Measurements from ENCODE around the gene RBMS1.

The RBMS1 gene

GRCh38 chr2:160394153-160394552 lies 99.5 kb downstream of the RBMS1 start:
- no peaks in the 10 kb centered on the region for H3K9me3 ChIP-seq (ENCODE audit: insufficient read depth, low read depth, low read length)
- H3K4me1 ChIP-seq (ENCODE audit: insufficient read depth, low read length), result peaks cover 56% of the 10 kb centered on the region
- WGBS, result 67% methylated on average over 1 of the region's 1 CpG
- H3K4me3 ChIP-seq (ENCODE audit: low read length), result no peak overlapping the region
- H3K36me3 ChIP-seq (ENCODE audit: insufficient read depth, low read length), result no peaks in the 10 kb centered on the region
- no peaks in the 10 kb centered on the region for H3K27me3 ChIP-seq (ENCODE audit: insufficient read depth, low read length)
- no peak overlapping the region for H3K9ac ChIP-seq (ENCODE audit: low read depth, low read length)
- H3K27ac ChIP-seq (ENCODE audit: low read depth, low read length), result 0 out of 2 replicates have a peak overlapping the region, but pooled peaks have one; percentile 14

- no peak overlapping the region for H3K9ac ChIP-seq (ENCODE audit: low read depth, low read length)
- H3K36me3 ChIP-seq (ENCODE audit: insufficient read depth, low read length), result no peaks in the 10 kb centered on the region
- H3K9me3 ChIP-seq (ENCODE audit: insufficient read depth, low read depth, low read length), result no peaks in the 10 kb centered on the region
- no peaks in the 10 kb centered on the region for H3K27me3 ChIP-seq (ENCODE audit: insufficient read depth, low read length)
- WGBS, result 78% methylated on average over 1 of the region's 3 CpGs
- H3K4me1 ChIP-seq (ENCODE audit: insufficient read depth, low read length), result peaks cover 57% of the 10 kb centered on the region
- no peak overlapping the region for H3K4me3 ChIP-seq (ENCODE audit: low read length)
- H3K27ac ChIP-seq (ENCODE audit: low read depth, low read length), result no peak overlapping the region
Measured at GRCh38 chr2:160392201-160392600, 101.4 kb downstream of the RBMS1 start.

- H3K4me1 ChIP-seq (ENCODE audit: insufficient read depth, low read length), result peaks cover 56% of the 10 kb centered on the region
- 91% methylated on average over 6 of the region's 7 CpGs for WGBS
- no peaks in the 10 kb centered on the region for H3K36me3 ChIP-seq (ENCODE audit: insufficient read depth, low read length)
- no peak overlapping the region for H3K9ac ChIP-seq (ENCODE audit: low read depth, low read length)
- H3K27me3 ChIP-seq (ENCODE audit: insufficient read depth, low read length), result no peaks in the 10 kb centered on the region
- H3K27ac ChIP-seq (ENCODE audit: low read depth, low read length), result no peak overlapping the region
- H3K9me3 ChIP-seq (ENCODE audit: insufficient read depth, low read depth, low read length), result no peaks in the 10 kb centered on the region
- H3K4me3 ChIP-seq (ENCODE audit: low read length), result no peak overlapping the region
Measured at GRCh38 chr2:160390544-160391455, 102.8 kb downstream of the RBMS1 start.

- Histone ChIP-seq H3K9me3 (ENCODE audit: insufficient read depth, low read depth, low read length) (no peaks in the 10 kb centered on the region), H3K27ac (ENCODE audit: low read depth, low read length) (no peak overlapping the region), H3K4me1 (ENCODE audit: insufficient read depth, low read length) (peaks cover 55% of the 10 kb centered on the region), H3K9ac (ENCODE audit: low read depth, low read length) (no peak overlapping the region), H3K27me3 (ENCODE audit: insufficient read depth, low read length) (no peaks in the 10 kb centered on the region), H3K36me3 (ENCODE audit: insufficient read depth, low read length) (no peaks in the 10 kb centered on the region), H3K4me3 (ENCODE audit: low read length) (no peak overlapping the region)
Measured at GRCh38 chr2:160389875-160390274, 103.7 kb downstream of the RBMS1 start.

- Histone ChIP-seq H3K27ac (ENCODE audit: low read depth, low read length) (no peak overlapping the region), H3K9ac (ENCODE audit: low read depth, low read length) (no peak overlapping the region), H3K36me3 (ENCODE audit: insufficient read depth, low read length) (no peaks in the 10 kb centered on the region), H3K4me3 (ENCODE audit: low read length) (no peak overlapping the region), H3K4me1 (ENCODE audit: insufficient read depth, low read length) (peaks cover 43% of the 10 kb centered on the region), H3K9me3 (ENCODE audit: insufficient read depth, low read depth, low read length) (no peaks in the 10 kb centered on the region), H3K27me3 (ENCODE audit: insufficient read depth, low read length) (no peaks in the 10 kb centered on the region)
- WGBS, result 56% methylated on average over 11 of the region's 12 CpGs
Measured at GRCh38 chr2:160388464-160389263, 104.9 kb downstream of the RBMS1 start.

- H3K4me1 ChIP-seq (ENCODE audit: insufficient read depth, low read length), result peaks cover 48% of the 10 kb centered on the region
- H3K9me3 ChIP-seq (ENCODE audit: insufficient read depth, low read depth, low read length), result no peaks in the 10 kb centered on the region
- WGBS, result 87% methylated on average over 3 of the region's 3 CpGs
- H3K9ac ChIP-seq (ENCODE audit: low read depth, low read length), result no peak overlapping the region
- H3K4me3 ChIP-seq (ENCODE audit: low read length), result no peak overlapping the region
- no peaks in the 10 kb centered on the region for H3K27me3 ChIP-seq (ENCODE audit: insufficient read depth, low read length)
- no peak overlapping the region for H3K27ac ChIP-seq (ENCODE audit: low read depth, low read length)
- H3K36me3 ChIP-seq (ENCODE audit: insufficient read depth, low read length), result no peaks in the 10 kb centered on the region
Measured at GRCh38 chr2:160387558-160388262, 105.9 kb downstream of the RBMS1 start.

GRCh38 chr2:160384791-160385190 lies 108.8 kb downstream of the RBMS1 start:
- peaks cover 55% of the 10 kb centered on the region for H3K4me1 ChIP-seq (ENCODE audit: insufficient read depth, low read length)
- H3K9me3 ChIP-seq (ENCODE audit: insufficient read depth, low read depth, low read length), result no peaks in the 10 kb centered on the region
- no peak overlapping the region for H3K9ac ChIP-seq (ENCODE audit: low read depth, low read length)
- H3K27me3 ChIP-seq (ENCODE audit: insufficient read depth, low read length), result no peaks in the 10 kb centered on the region
- WGBS, result 94% methylated on average over 1 of the region's 1 CpG
- no peak overlapping the region for H3K27ac ChIP-seq (ENCODE audit: low read depth, low read length)
- H3K36me3 ChIP-seq (ENCODE audit: insufficient read depth, low read length), result no peaks in the 10 kb centered on the region
- no peak overlapping the region for H3K4me3 ChIP-seq (ENCODE audit: low read length)

GRCh38 chr2:160381425-160381951 lies 112.1 kb downstream of the RBMS1 start:
- H3K27me3 ChIP-seq (ENCODE audit: insufficient read depth, low read length), result no peaks in the 10 kb centered on the region
- H3K9me3 ChIP-seq (ENCODE audit: insufficient read depth, low read depth, low read length), result no peaks in the 10 kb centered on the region
- H3K4me1 ChIP-seq (ENCODE audit: insufficient read depth, low read length), result peaks cover 54% of the 10 kb centered on the region
- no peak overlapping the region for H3K4me3 ChIP-seq (ENCODE audit: low read length)
- H3K9ac ChIP-seq (ENCODE audit: low read depth, low read length), result no peak overlapping the region
- WGBS, result 90% methylated on average over 4 of the region's 5 CpGs
- H3K27ac ChIP-seq (ENCODE audit: low read depth, low read length), result no peak overlapping the region
- H3K36me3 ChIP-seq (ENCODE audit: insufficient read depth, low read length), result no peaks in the 10 kb centered on the region

GRCh38 chr2:160380611-160381010 lies 113.0 kb downstream of the RBMS1 start:
- WGBS, result 87% methylated on average over 5 of the region's 5 CpGs
- Histone ChIP-seq H3K27ac (ENCODE audit: low read depth, low read length) (no peak overlapping the region), H3K4me1 (ENCODE audit: insufficient read depth, low read length) (peaks cover 62% of the 10 kb centered on the region), H3K36me3 (ENCODE audit: insufficient read depth, low read length) (no peaks in the 10 kb centered on the region), H3K9me3 (ENCODE audit: insufficient read depth, low read depth, low read length) (no peaks in the 10 kb centered on the region), H3K9ac (ENCODE audit: low read depth, low read length) (no peak overlapping the region), H3K4me3 (ENCODE audit: low read length) (no peak overlapping the region), H3K27me3 (ENCODE audit: insufficient read depth, low read length) (no peaks in the 10 kb centered on the region)

GRCh38 chr2:160380000-160380570 lies 113.5 kb downstream of the RBMS1 start:
- Histone ChIP-seq H3K36me3 (ENCODE audit: insufficient read depth, low read length) (no peaks in the 10 kb centered on the region), H3K27me3 (ENCODE audit: insufficient read depth, low read length) (no peaks in the 10 kb centered on the region), H3K9me3 (ENCODE audit: insufficient read depth, low read depth, low read length) (no peaks in the 10 kb centered on the region), H3K4me3 (ENCODE audit: low read length) (no peak overlapping the region), H3K9ac (ENCODE audit: low read depth, low read length) (no peak overlapping the region), H3K4me1 (ENCODE audit: insufficient read depth, low read length) (peaks cover 68% of the 10 kb centered on the region), H3K27ac (ENCODE audit: low read depth, low read length) (no peak overlapping the region)
- 91% methylated on average over 7 of the region's 7 CpGs for WGBS

Measured in HUES64 (cell line).